ENCODE measurements around the gene KRTAP4-3.

DNA sequence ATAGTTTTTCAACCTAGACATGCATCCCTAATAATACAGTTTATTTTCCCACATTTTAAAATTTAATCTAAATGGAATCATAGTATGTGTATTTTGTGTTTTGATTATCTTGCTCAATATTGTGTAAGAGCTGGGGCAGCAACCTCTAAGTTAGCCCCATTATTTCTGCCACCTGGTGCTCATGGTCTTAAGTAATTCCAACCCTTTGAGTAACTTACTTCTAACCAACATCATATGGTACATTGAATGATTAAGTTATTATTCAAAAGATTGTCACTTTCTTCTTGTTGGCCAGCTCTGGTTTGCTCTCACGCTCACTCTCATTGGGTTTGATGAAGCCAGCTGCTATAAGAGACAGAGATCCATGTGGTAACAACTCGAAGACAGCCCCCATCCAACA lies 3.9 kb upstream of the KRTAP4-3 start:
- TF ChIP-seq EZH2 (IDR thresholded peaks at IDR 0.05) (no peak), POLR2AphosphoS5 (IDR thresholded peaks at IDR 0.05; ENCODE audit: borderline replicate concordance, low read depth, low read length) (no peak), FOXP2 (optimal IDR thresholded peaks at IDR 0.05; ENCODE audit: control extremely low read depth, extremely low read length, insufficient read depth) (no peak)
